DND-41 (cell line): ENCODE measurements around the gene UBE3C.

ENCODE experiments used
- ATAC-seq: fragments of 200-7000 bp; cut with Tn5 transposase; 3 replicates; pipeline ENCODE4 v1.9.1; 2021; ENCODE audit warnings: low read depth; ENCODE audit not compliant: insufficient read depth
- DNase-seq: peaks from one replicate; pipeline ENCODE4 v3.0.0-alpha.2; 2020
- H2AFZ ChIP-seq: 2 replicates; pipeline ENCODE4 v1.6.0; 2012; ENCODE audit warnings: low read depth, low read length
- H3K27ac ChIP-seq: 2 replicates; pipeline ENCODE4 v1.5.1; 2012; ENCODE audit warnings: low read length, inconsistent platforms
- H3K27me3 ChIP-seq: fragments of 200-600 bp; sonication (generic); 2 replicates; pipeline ENCODE4 v1.6.0; 2012; ENCODE audit warnings: low read length, mild to moderate bottlenecking, inconsistent platforms; ENCODE audit not compliant: insufficient read depth, poor library complexity
- H3K36me3 ChIP-seq: 2 replicates; pipeline ENCODE4 v1.5.1; 2012; ENCODE audit warnings: low read length, inconsistent platforms; ENCODE audit not compliant: insufficient read depth
- H3K4me1 ChIP-seq: 2 replicates; pipeline ENCODE4 v1.5.1; 2012; ENCODE audit warnings: mild to moderate bottlenecking, low read length; ENCODE audit not compliant: insufficient read depth
- H3K4me2 ChIP-seq: 2 replicates; pipeline ENCODE4 v1.6.0; 2012; ENCODE audit warnings: mild to moderate bottlenecking, moderate library complexity, low read length, inconsistent platforms; ENCODE audit not compliant: insufficient read depth
- H3K4me3 ChIP-seq, 2 experiments: fragments of 200-600 bp in 1 of 2; shearing (Covaris generic) in 1 of 2; 2 replicates each; pipeline ENCODE4 v1.5.1; 2012 to 2016; ENCODE audit warnings: inconsistent platforms in 2 of 2, low read length in 2 of 2, mild to moderate bottlenecking in 2 of 2, low read depth in 1 of 2, moderate library complexity in 1 of 2
- H3K79me2 ChIP-seq: 2 replicates; pipeline ENCODE4 v1.6.0; 2012; ENCODE audit warnings: low read length, inconsistent platforms; ENCODE audit not compliant: insufficient read depth
- H3K9ac ChIP-seq: 2 replicates; pipeline ENCODE4 v1.6.0; 2012; ENCODE audit warnings: low read depth, mild to moderate bottlenecking, inconsistent platforms, low read length, moderate library complexity
- H3K9me3 ChIP-seq: 2 replicates; pipeline ENCODE4 v1.5.1; 2012; ENCODE audit warnings: low read length, moderate library complexity, mild to moderate bottlenecking, inconsistent platforms; ENCODE audit not compliant: insufficient read depth, severe bottlenecking
- H4K20me1 ChIP-seq: 2 replicates; pipeline ENCODE4 v1.6.0; 2012; ENCODE audit warnings: low read length; ENCODE audit not compliant: insufficient read depth
- CTCF ChIP-seq: IDR thresholded peaks from 2 replicates; pipeline ENCODE4 v1.5.1; 2012; ENCODE audit warnings: borderline replicate concordance, low read length, moderate library complexity, mild to moderate bottlenecking; ENCODE audit not compliant: poor library complexity, severe bottlenecking; ENCODE audit errors: extremely low read depth
- EZH2 ChIP-seq: IDR thresholded peaks from 3 replicates; pipeline ENCODE4 v1.6.1; 2012; ENCODE audit warnings: borderline replicate concordance, low read depth, mild to moderate bottlenecking, moderate library complexity, low read length, inconsistent platforms; ENCODE audit not compliant: severe bottlenecking

UBE3C gene

GRCh38 chr7:157313645-157314044, 174.9 kb downstream of the UBE3C start:
- TF ChIP-seq EZH2 (no peak), CTCF (no peak)
- no peak overlapping the region for H3K4me3 ChIP-seq
- H3K9ac ChIP-seq: no peak overlapping the region
- DNase-seq (no peak), ATAC-seq (no peak)
- H3K27me3 ChIP-seq: no peaks in the 10 kb centered on the region
- no peak overlapping the region for H2AFZ ChIP-seq
- H4K20me1 ChIP-seq: no peaks in the 10 kb centered on the region
- no peak overlapping the region for H3K4me2 ChIP-seq
- no peaks in the 10 kb centered on the region for H3K79me2 ChIP-seq
- no peaks in the 10 kb centered on the region for H3K9me3 ChIP-seq
- H3K36me3 ChIP-seq: no peaks in the 10 kb centered on the region
- no peak overlapping the region for H3K27ac ChIP-seq
- H3K4me1 ChIP-seq: peaks cover 5% of the 10 kb centered on the region; the same call in 1 of the 2 replicates

GRCh38 chr7:157318015-157318706, 179.4 kb downstream of the UBE3C start:
- Histone ChIP-seq H3K27me3 (no peaks in the 10 kb centered on the region), H3K4me3 (no peak overlapping the region), H3K4me2 (no peak overlapping the region), H3K36me3 (no peaks in the 10 kb centered on the region), H3K9me3 (no peaks in the 10 kb centered on the region), H4K20me1 (no peaks in the 10 kb centered on the region), H2AFZ (no peak overlapping the region; the same call in 1 of the 2 replicates), H3K27ac (no peak overlapping the region), H3K4me1 (peaks cover 23% of the 10 kb centered on the region), H3K9ac (no peak overlapping the region), H3K79me2 (no peaks in the 10 kb centered on the region)
- DNase-seq (no peak), ATAC-seq (no peak)
- TF ChIP-seq EZH2 (no peak), CTCF (no peak)
